HG03159 (cell line): ENCODE measurements around the gene CHST2.

Experiments
- ATAC-seq: cut with Tn5 transposase; IDR thresholded peaks from one replicate; pipeline ENCODE4 v1.9.1; 2021; ENCODE audit warnings: mild to moderate bottlenecking, moderate library complexity; ENCODE audit not compliant: unreplicated experiment

CHST2 gene

GRCh38 chr3:143128227-143128955, 8.8 kb downstream of the CHST2 start:
- no peak for ATAC-seq

- ATAC-seq, result no peak
Observed at GRCh38 chr3:143132246-143132980, 12.8 kb downstream of the CHST2 start.

- ATAC-seq, result no peak
Observed at GRCh38 chr3:143134471-143134870, 14.9 kb downstream of the CHST2 start.

- ATAC-seq, result no peak
Observed at GRCh38 chr3:143135150-143135549, 15.6 kb downstream of the CHST2 start.

GRCh38 chr3:143137435-143138036, 18.0 kb downstream of the CHST2 start:
- ATAC-seq, result no peak

GRCh38 chr3:143138953-143139352, 19.4 kb downstream of the CHST2 start:
- no peak for ATAC-seq

GRCh38 chr3:143139762-143140161, 20.2 kb downstream of the CHST2 start:
- no peak for ATAC-seq

- ATAC-seq, result no peak
Observed at GRCh38 chr3:143140550-143140949, 21.0 kb downstream of the CHST2 start.

GRCh38 chr3:143142354-143142753, 22.8 kb downstream of the CHST2 start:
- ATAC-seq, result no peak

- no peak for ATAC-seq
Observed at GRCh38 chr3:143145906-143146305, 26.3 kb downstream of the CHST2 start.

- ATAC-seq, result no peak
Observed at GRCh38 chr3:143146486-143147274, 27.1 kb downstream of the CHST2 start.

GRCh38 chr3:143147707-143148106, 28.1 kb downstream of the CHST2 start:
- ATAC-seq, result no peak

- no peak for ATAC-seq
Observed at GRCh38 chr3:143150071-143150470, 30.5 kb downstream of the CHST2 start.

- no peak for ATAC-seq
Observed at GRCh38 chr3:143151004-143151731, 31.6 kb downstream of the CHST2 start.

- no peak for ATAC-seq
Observed at GRCh38 chr3:143152043-143152442, 32.5 kb downstream of the CHST2 start.

GRCh38 chr3:143155756-143156155, 36.2 kb downstream of the CHST2 start:
- ATAC-seq, result no peak

GRCh38 chr3:143158014-143158988, 38.7 kb downstream of the CHST2 start:
- ATAC-seq, result peak; percentile 75

GRCh38 chr3:143160437-143160836, 40.9 kb downstream of the CHST2 start:
- ATAC-seq, result no peak

- ATAC-seq, result no peak
Observed at GRCh38 chr3:143163562-143164100, 44.1 kb downstream of the CHST2 start.
